IMR-90 (cell line): ENCODE measurements around the gene EMD. TPM values are rescaled to one million over a fixed set of nuclear protein-coding genes. Genes with fewer than 3 reads are reported as not detected.

ENCODE experiments used
- ATAC-seq: fragments of 200-7000 bp; cut with Tn5 transposase; 2 replicates; pipeline ENCODE4 v1.9.1; 2020; ENCODE audit warnings: low read depth, mild to moderate bottlenecking, moderate library complexity
- BruUV-seq: library from RNA; stranded (reverse); fragments of 400-500 nt; replicated peaks from 2 replicates; lab custom pipeline; 2021; lab: Mats Ljungman, UMichigan
- CTCF ChIA-PET: fragments of 300-600 bp; formaldehyde crosslinking; extraction: SDS; loops from one replicate; lab custom pipeline; 2021; ENCODE audit warnings: antibody characterized with exemption; lab: Yijun Ruan, JAX
- POLR2A ChIA-PET: fragments of 300-600 bp; sonication (Branson Sonifier 250); formaldehyde crosslinking; loops from one replicate; lab custom pipeline; 2022; ENCODE audit warnings: antibody characterized with exemption; ENCODE audit not compliant: unreplicated experiment; lab: Charles Lee
- DNase-seq: peaks from one replicate; pipeline ENCODE4 v3.0.0; 2013
- H2AFZ ChIP-seq: replicated peaks from 2 replicates; pipeline ENCODE3; 2013; ENCODE audit warnings: low read length, mild to moderate bottlenecking; ENCODE audit not compliant: poor library complexity
- H2AK5ac ChIP-seq: 2 replicates; pipeline ENCODE4 v1.6.1; 2013; ENCODE audit warnings: low read depth, low read length, inconsistent platforms
- H2AK9ac ChIP-seq: replicated peaks from 2 replicates; pipeline ENCODE3; 2013; ENCODE audit warnings: mild to moderate bottlenecking, low read depth, low read length, moderate library complexity; ENCODE audit not compliant: poor library complexity
- H2BK120ac ChIP-seq: 2 replicates; pipeline ENCODE4 v1.6.1; 2013; ENCODE audit warnings: low read depth, low read length, inconsistent platforms
- H2BK15ac ChIP-seq: 3 replicates; pipeline ENCODE4 v1.6.1; 2013; ENCODE audit warnings: low read depth, low read length, inconsistent platforms
- H2BK20ac ChIP-seq: 2 replicates; pipeline ENCODE4 v1.6.1; 2013; ENCODE audit warnings: low read depth, mild to moderate bottlenecking, inconsistent platforms, low read length, moderate library complexity
- H2BK5ac ChIP-seq: 2 replicates; pipeline ENCODE4 v1.6.1; 2013; ENCODE audit warnings: mild to moderate bottlenecking, low read depth, low read length, inconsistent platforms; ENCODE audit not compliant: poor library complexity, severe bottlenecking
- H3K14ac ChIP-seq: replicated peaks from 2 replicates; pipeline ENCODE4 v1.6.1; 2013; ENCODE audit warnings: low read depth, low read length, inconsistent platforms
- H3K18ac ChIP-seq: 2 replicates; pipeline ENCODE4 v1.6.1; 2013; ENCODE audit warnings: low read depth, low read length, control low read depth
- H3K23ac ChIP-seq: 2 replicates; pipeline ENCODE4 v1.6.1; 2013; ENCODE audit warnings: low read depth, low read length, inconsistent platforms
- H3K27ac ChIP-seq: 2 replicates; pipeline ENCODE4 v1.5.1; 2013; ENCODE audit warnings: mild to moderate bottlenecking, control low read depth, low read length; ENCODE audit not compliant: insufficient read depth
- H3K27me3 ChIP-seq: 2 replicates; pipeline ENCODE4 v1.6.1; 2013; ENCODE audit warnings: low read length; ENCODE audit not compliant: control insufficient read depth, insufficient read depth
- H3K36me3 ChIP-seq: 2 replicates; pipeline ENCODE4 v1.6.1; 2013; ENCODE audit warnings: low read length, mixed read lengths; ENCODE audit not compliant: control insufficient read depth, insufficient read depth
- H3K4ac ChIP-seq: 2 replicates; pipeline ENCODE4 v1.6.1; 2013; ENCODE audit warnings: low read depth, low read length, inconsistent platforms
- H3K4me1 ChIP-seq: 2 replicates; pipeline ENCODE4 v1.6.1; 2013; ENCODE audit warnings: low read length, mixed read lengths; ENCODE audit not compliant: control insufficient read depth, insufficient read depth
- H3K4me2 ChIP-seq: 2 replicates; pipeline ENCODE4 v1.6.1; 2013; ENCODE audit warnings: low read depth, mild to moderate bottlenecking, control low read depth, low read length, moderate library complexity
- H3K4me3 ChIP-seq: 2 replicates; pipeline ENCODE4 v1.5.1; 2013; ENCODE audit warnings: low read depth, mild to moderate bottlenecking, control low read depth, low read length, moderate library complexity; ENCODE audit not compliant: insufficient read depth
- H3K56ac ChIP-seq: 2 replicates; pipeline ENCODE4 v1.6.1; 2013; ENCODE audit warnings: low read length, inconsistent platforms; ENCODE audit not compliant: insufficient read depth; ENCODE audit errors: extremely low read depth
- H3K79me1 ChIP-seq, 2 experiments: 2 replicates each; pipeline ENCODE4 v1.6.1; 2013; ENCODE audit warnings: low read length in 2 of 2, inconsistent platforms in 1 of 2, low read depth in 1 of 2
- H3K9ac ChIP-seq: 2 replicates; pipeline ENCODE4 v1.6.1; 2013; ENCODE audit warnings: low read depth, low read length, control low read depth
- H3K9me1 ChIP-seq: 2 replicates; pipeline ENCODE4 v1.6.1; 2013; ENCODE audit warnings: low read length, inconsistent platforms; ENCODE audit not compliant: insufficient read depth
- H3K9me3 ChIP-seq: 2 replicates; pipeline ENCODE4 v1.6.1; 2013; ENCODE audit warnings: low read length; ENCODE audit not compliant: control insufficient read depth, insufficient read depth
- H4K20me1 ChIP-seq: 2 replicates; pipeline ENCODE4 v1.6.1; 2013; ENCODE audit warnings: low read length, inconsistent platforms; ENCODE audit not compliant: insufficient read depth
- H4K5ac ChIP-seq: 2 replicates; pipeline ENCODE4 v1.6.1; 2013; ENCODE audit warnings: mild to moderate bottlenecking, low read depth, low read length, control low read depth
- H4K8ac ChIP-seq, 2 experiments: 2 replicates each; pipeline ENCODE4 v1.6.1; 2013; ENCODE audit warnings: low read depth in 2 of 2, low read length in 2 of 2, control low read depth in 1 of 2, inconsistent platforms in 1 of 2
- H4K91ac ChIP-seq: 2 replicates; pipeline ENCODE4 v1.6.1; 2013; ENCODE audit warnings: low read depth, low read length, inconsistent platforms; ENCODE audit not compliant: insufficient read depth
- FOS ChIP-seq: fragments of 150-350 bp; IDR thresholded peaks from 2 replicates; pipeline ENCODE4 v1.6.1; 2016; ENCODE audit warnings: low read depth, low read length
- MAFK ChIP-seq: IDR thresholded peaks from 2 replicates; pipeline ENCODE4 v1.6.1; 2012; ENCODE audit warnings: low read depth, low read length, improper control_type of control experiment
- MAZ ChIP-seq: IDR thresholded peaks from 2 replicates; pipeline ENCODE4 v1.6.1; 2012; ENCODE audit warnings: low read depth, mild to moderate bottlenecking, low read length, improper control_type of control experiment, moderate library complexity, borderline replicate concordance
- MXI1 ChIP-seq: IDR thresholded peaks from 2 replicates; pipeline ENCODE4 v1.6.1; 2012; ENCODE audit warnings: low read depth, mild to moderate bottlenecking, low read length, moderate library complexity, borderline replicate concordance
- NFE2L2 ChIP-seq: fragments of 150-350 bp; IDR thresholded peaks from 2 replicates; pipeline ENCODE4 v1.6.1; 2016; ENCODE audit warnings: low read depth, mild to moderate bottlenecking, low read length
- POLR2A ChIP-seq: IDR thresholded peaks from 2 replicates; pipeline ENCODE4 v1.6.1; 2012; ENCODE audit warnings: mild to moderate bottlenecking, low read depth, low read length
- RAD21 ChIP-seq: IDR thresholded peaks from 2 replicates; pipeline ENCODE4 v1.6.1; 2012; ENCODE audit warnings: low read length, improper control_type of control experiment
- RCOR1 ChIP-seq: IDR thresholded peaks from 2 replicates; pipeline ENCODE4 v1.6.1; 2012; ENCODE audit warnings: mild to moderate bottlenecking, low read length, improper control_type of control experiment; ENCODE audit not compliant: insufficient replicate concordance
- WGBS, 2 experiments: methylation state at CpG; one replicate each; pipeline versions ENCODE4 v1.1.5 to v1.1.7; 2013; ENCODE audit warnings: missing lambda C conversion rate in 2 of 2; ENCODE audit not compliant: insufficient read length in 1 of 2; ENCODE audit errors: extremely low coverage in 2 of 2; 5-methylcytosine and 5-hydroxymethylcytosine counted together
- dilution Hi-C: fragments of 300-500 bp; cut with HindIII; formaldehyde crosslinking; loops from one replicate; pipeline ENCODE4 v1.14.3; 2018; ENCODE audit warnings: low sequenced_read_pairs; ENCODE audit not compliant: unreplicated experiment
- in situ Hi-C: fragments of 300-500 bp; cut with MboI; formaldehyde crosslinking; loops from 3 replicates; pipeline ENCODE4 v1.14.3; 2019; ENCODE audit warnings: low sequenced_read_pairs, inconsistent platforms, mixed read lengths
- intact Hi-C: fragments of 100-400 bp; cut with micrococcal nuclease; formaldehyde crosslinking; loops from 2 replicates; pipeline ENCODE4 v1.10.0; 2022
- polyA plus RNA-seq, 3 experiments: library from polyadenylated mRNA; depleted of rRNA; stranded (reverse); fragments of >200 nt; gene quantifications; 2 replicates each; pipeline ENCODE4 v1.2.3, GENCODE V29; 2012; ENCODE audit warnings: low replicate concordance in 1 of 3
- total RNA-seq: library from RNA; depleted of rRNA; stranded (reverse); fragments of >200 nt; gene quantifications from 2 replicates; pipeline ENCODE4 v1.2.3, GENCODE V29; 2012
- TF ChIP-seq, protein P1 (sequence below): conservative IDR thresholded peaks from 2 replicates; pipeline ENCODE4 v1.5.1; 2012; ENCODE audit warnings: mild to moderate bottlenecking, low read depth, low read length, improper control_type of control experiment

Gene EMD
- total and polyA plus RNA-seq, 2 of the 4 experiments (the other 2 are of a cell fraction) = 9.9 to 80.6 TPM

GRCh38 chrX:154362085-154362742, 16.9 kb upstream of the EMD start (continued):
- TF ChIP-seq, protein P1, sequence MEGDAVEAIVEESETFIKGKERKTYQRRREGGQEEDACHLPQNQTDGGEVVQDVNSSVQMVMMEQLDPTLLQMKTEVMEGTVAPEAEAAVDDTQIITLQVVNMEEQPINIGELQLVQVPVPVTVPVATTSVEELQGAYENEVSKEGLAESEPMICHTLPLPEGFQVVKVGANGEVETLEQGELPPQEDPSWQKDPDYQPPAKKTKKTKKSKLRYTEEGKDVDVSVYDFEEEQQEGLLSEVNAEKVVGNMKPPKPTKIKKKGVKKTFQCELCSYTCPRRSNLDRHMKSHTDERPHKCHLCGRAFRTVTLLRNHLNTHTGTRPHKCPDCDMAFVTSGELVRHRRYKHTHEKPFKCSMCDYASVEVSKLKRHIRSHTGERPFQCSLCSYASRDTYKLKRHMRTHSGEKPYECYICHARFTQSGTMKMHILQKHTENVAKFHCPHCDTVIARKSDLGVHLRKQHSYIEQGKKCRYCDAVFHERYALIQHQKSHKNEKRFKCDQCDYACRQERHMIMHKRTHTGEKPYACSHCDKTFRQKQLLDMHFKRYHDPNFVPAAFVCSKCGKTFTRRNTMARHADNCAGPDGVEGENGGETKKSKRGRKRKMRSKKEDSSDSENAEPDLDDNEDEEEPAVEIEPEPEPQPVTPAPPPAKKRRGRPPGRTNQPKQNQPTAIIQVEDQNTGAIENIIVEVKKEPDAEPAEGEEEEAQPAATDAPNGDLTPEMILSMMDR = no peak
- no peak for TF ChIP-seq POLR2A

- Histone ChIP-seq H3K4me3 (no peak overlapping the region), H3K27me3 (no peaks in the 10 kb centered on the region), H3K56ac (no peak overlapping the region), H2BK5ac (no peak overlapping the region), H3K4me2 (no peak overlapping the region), H3K4ac (no peak overlapping the region), H2BK20ac (no peak overlapping the region), H3K4me1 (peaks cover 7% of the 10 kb centered on the region), H3K14ac (no peak overlapping the region), H4K8ac (no peak overlapping the region), H3K9ac (no peak overlapping the region), H3K27ac (no peak overlapping the region), H4K5ac (no peak overlapping the region), H2BK120ac (no peak overlapping the region), H3K9me3 (no peaks in the 10 kb centered on the region), H4K91ac (no peak overlapping the region), H3K9me1 (no peaks in the 10 kb centered on the region; the same call in 1 of the 2 replicates), H3K79me1 (peaks cover 0 to 27% of the 10 kb centered on the region in 2 experiments; a peak in 1 of 4 replicates), H2AK9ac (peak overlapping the region; percentile 65), H2BK15ac (no peak overlapping the region), H4K20me1 (peaks cover 99% of the 10 kb centered on the region), H3K23ac (no peak overlapping the region), H2AFZ (peak overlapping the region; percentile 43), H3K18ac (no peak overlapping the region), H3K36me3 (peaks cover 89% of the 10 kb centered on the region), H2AK5ac (no peak overlapping the region)
- intact Hi-C loops = no loop called here
- in situ Hi-C loops = no loop called here
- dilution Hi-C loops = no loop called here
- ATAC-seq (no peak), DNase-seq (no peak)
- ChIA-PET POLR2A (no interaction called here), CTCF (no interaction called here)
- no TSS peak for BruUV-seq
- WGBS, 2 experiments = 79% methylated on average over 9 of the region's 20 CpGs; no CpG with 5 or more reads in 1 of the 2 experiments
- TF ChIP-seq, protein P1 = no peak
- TF ChIP-seq MAFK = no peak
- TF ChIP-seq RCOR1 = no peak
- TF ChIP-seq FOS = no peak
- TF ChIP-seq RAD21 = no peak
- no peak for TF ChIP-seq MXI1
- TF ChIP-seq MAZ = no peak
- TF ChIP-seq NFE2L2 = no peak
Observed at GRCh38 chrX:154363706-154364439, 15.2 kb upstream of the EMD start.
